Stimulated activated CD4-positive, alpha-beta T cell treated with anti-CD3 and anti-CD28 coated beads, Interleukin-15, amount 100 ng/mL, for 24 hours (primary cell): Measurements from ENCODE around the gene HEPACAM.

Experiments used
- DNase-seq: peaks from one replicate; pipeline ENCODE4 v3.0.0-alpha.2; 2020

The HEPACAM gene

GRCh38 chr11:124882339-124883071 lies 53.3 kb downstream of the HEPACAM start:
- DNase-seq = no peak

GRCh38 chr11:124880958-124881357 lies 54.9 kb downstream of the HEPACAM start:
- DNase-seq = no peak

GRCh38 chr11:124880290-124880611 lies 55.6 kb downstream of the HEPACAM start:
- no peak for DNase-seq

- DNase-seq = no peak
Observed at GRCh38 chr11:124879493-124880289, 56.2 kb downstream of the HEPACAM start.

GRCh38 chr11:124878759-124879492 lies 56.9 kb downstream of the HEPACAM start:
- DNase-seq = no peak

- DNase-seq = no peak
Observed at GRCh38 chr11:124877910-124878758, 57.7 kb downstream of the HEPACAM start.

- no peak for DNase-seq
Observed at GRCh38 chr11:124877631-124877909, 58.3 kb downstream of the HEPACAM start.

- DNase-seq = no peak
Observed at GRCh38 chr11:124876818-124877630, 58.8 kb downstream of the HEPACAM start.

GRCh38 chr11:124875943-124876817 lies 59.7 kb downstream of the HEPACAM start:
- peak; percentile 86 for DNase-seq

GRCh38 chr11:124875401-124875800 lies 60.4 kb downstream of the HEPACAM start:
- no peak for DNase-seq

GRCh38 chr11:124874571-124875255 lies 61.1 kb downstream of the HEPACAM start:
- DNase-seq = no peak

- no peak for DNase-seq
Observed at GRCh38 chr11:124873951-124874350, 61.9 kb downstream of the HEPACAM start.

GRCh38 chr11:124872741-124873140 lies 63.1 kb downstream of the HEPACAM start:
- DNase-seq = no peak

- DNase-seq = no peak
Observed at GRCh38 chr11:124872280-124872679, 63.6 kb downstream of the HEPACAM start.

- DNase-seq = no peak
Observed at GRCh38 chr11:124870430-124870829, 65.4 kb downstream of the HEPACAM start.

GRCh38 chr11:124869856-124870387 lies 65.9 kb downstream of the HEPACAM start:
- no peak for DNase-seq

- no peak for DNase-seq
Observed at GRCh38 chr11:124869331-124869730, 66.5 kb downstream of the HEPACAM start.
